Measurements from ENCODE around the gene CACHD1.

The CACHD1 gene

GRCh38 chr1:64469977-64470664, at the start of gene CACHD1:
Gene CACHD1 (plus strand): TSS chr1:64470129. CDS start chr1:64470745, 616 bp downstream.
- DNase-seq: peak; percentile 8

GRCh38 chr1:64421377-64421776, 48.6 kb upstream of the CACHD1 start:
- no peak for DNase-seq

GRCh38 chr1:64423526-64423925, 46.4 kb upstream of the CACHD1 start:
- no peak for DNase-seq

GRCh38 chr1:64424412-64424811, 45.5 kb upstream of the CACHD1 start:
- no peak for DNase-seq

- DNase-seq: no peak
Observed at GRCh38 chr1:64425521-64425920, 44.4 kb upstream of the CACHD1 start.

GRCh38 chr1:64426681-64427080, 43.2 kb upstream of the CACHD1 start:
- DNase-seq: no peak

GRCh38 chr1:64427879-64428278, 42.0 kb upstream of the CACHD1 start:
- DNase-seq: no peak

GRCh38 chr1:64433308-64433707, 36.6 kb upstream of the CACHD1 start:
- DNase-seq: no peak

- no peak for DNase-seq
Observed at GRCh38 chr1:64433747-64434146, 36.2 kb upstream of the CACHD1 start.

GRCh38 chr1:64435000-64435399, 34.9 kb upstream of the CACHD1 start:
- DNase-seq: no peak

- DNase-seq: no peak
Observed at GRCh38 chr1:64437453-64437852, 32.5 kb upstream of the CACHD1 start.

- no peak for DNase-seq
Observed at GRCh38 chr1:64440183-64440826, 29.6 kb upstream of the CACHD1 start.

GRCh38 chr1:64451440-64451839, 18.5 kb upstream of the CACHD1 start:
- DNase-seq: no peak

- no peak for DNase-seq
Observed at GRCh38 chr1:64453688-64454087, 16.2 kb upstream of the CACHD1 start.

- DNase-seq: no peak
Observed at GRCh38 chr1:64458915-64459314, 11.0 kb upstream of the CACHD1 start.

GRCh38 chr1:64459743-64460142, 10.2 kb upstream of the CACHD1 start:
- DNase-seq: no peak

- DNase-seq: no peak
Observed at GRCh38 chr1:64466033-64466432, 3.9 kb upstream of the CACHD1 start.

GRCh38 chr1:64469116-64469976, 583 bp upstream of the CACHD1 start:
- DNase-seq: no peak

- no peak for DNase-seq
Observed at GRCh38 chr1:64470665-64471217, 812 bp downstream of the CACHD1 start.

- no peak for DNase-seq
Observed at GRCh38 chr1:64471218-64472039, 1.5 kb downstream of the CACHD1 start.

GRCh38 chr1:64472040-64472376, 2.1 kb downstream of the CACHD1 start:
- no peak for DNase-seq

- DNase-seq: no peak
Observed at GRCh38 chr1:64472805-64473204, 2.9 kb downstream of the CACHD1 start.

GRCh38 chr1:64473367-64473766, 3.4 kb downstream of the CACHD1 start:
- DNase-seq: no peak
